GM23338 (cell line): Measurements from ENCODE around the gene TRMT2A.

Source experiments
- CREB1 ChIP-seq: fragments of 250-450 bp; sonication (Bioruptor Pico); IDR thresholded peaks from 2 replicates; pipeline ENCODE4 v1.5.0; 2020; ENCODE audit warnings: low read depth, mild to moderate bottlenecking, moderate library complexity
- CTCF ChIP-seq, 2 experiments: fragments of 200-600 bp in 1 of 2; sonication (generic) in 1 of 2; conservative IDR thresholded peaks; 2 replicates each; pipeline versions ENCODE4 v1.5.1 to v1.6.1; 2016 to 2017; ENCODE audit warnings: antibody characterized with exemption in 2 of 2, low read depth in 2 of 2, mild to moderate bottlenecking in 2 of 2, moderate library complexity in 1 of 2
- ETS1 ChIP-seq: IDR thresholded peaks from 2 replicates; pipeline ENCODE4 v1.6.1; 2016; ENCODE audit warnings: antibody characterized with exemption
- EZH2 ChIP-seq: fragments of 200-600 bp; sonication (generic); IDR thresholded peaks from one replicate; pipeline ENCODE4 v1.8.0; 2017; ENCODE audit warnings: antibody characterized with exemption, mild to moderate bottlenecking, low read depth; ENCODE audit not compliant: unreplicated experiment
- EZH2phosphoT487 ChIP-seq: fragments of 200-600 bp; sonication (generic); IDR thresholded peaks from one replicate; pipeline ENCODE4 v1.8.1; 2018; ENCODE audit warnings: antibody characterized with exemption; ENCODE audit not compliant: unreplicated experiment
- JUNB ChIP-seq: IDR thresholded peaks from one replicate; pipeline ENCODE4 v1.6.1; 2016; ENCODE audit warnings: antibody characterized with exemption; ENCODE audit not compliant: unreplicated experiment
- NANOG ChIP-seq: IDR thresholded peaks from 2 replicates; pipeline ENCODE4 v1.6.1; 2016; ENCODE audit warnings: antibody characterized with exemption, borderline replicate concordance
- POLR2AphosphoS5 ChIP-seq: IDR thresholded peaks from 2 replicates; pipeline ENCODE4 v1.6.1; 2016; ENCODE audit warnings: antibody characterized with exemption, low read depth
- REST ChIP-seq: IDR thresholded peaks from one replicate; pipeline ENCODE4 v1.6.1; 2018; ENCODE audit warnings: antibody characterized with exemption; ENCODE audit not compliant: unreplicated experiment
- STAT1 ChIP-seq: IDR thresholded peaks from one replicate; pipeline ENCODE4 v1.6.1; 2016; ENCODE audit warnings: antibody characterized with exemption; ENCODE audit not compliant: unreplicated experiment
- ZNF114 ChIP-seq: fragments of 250-450 bp; sonication (Bioruptor Pico); IDR thresholded peaks from 2 replicates; pipeline ENCODE4 v1.5.0; 2020; ENCODE audit warnings: mild to moderate bottlenecking, moderate library complexity
- ZNF331 ChIP-seq: fragments of 250-450 bp; sonication (Bioruptor Pico); IDR thresholded peaks from 2 replicates; pipeline ENCODE4 v1.5.0; 2020; ENCODE audit warnings: low read depth, mild to moderate bottlenecking, moderate library complexity

DNA sequence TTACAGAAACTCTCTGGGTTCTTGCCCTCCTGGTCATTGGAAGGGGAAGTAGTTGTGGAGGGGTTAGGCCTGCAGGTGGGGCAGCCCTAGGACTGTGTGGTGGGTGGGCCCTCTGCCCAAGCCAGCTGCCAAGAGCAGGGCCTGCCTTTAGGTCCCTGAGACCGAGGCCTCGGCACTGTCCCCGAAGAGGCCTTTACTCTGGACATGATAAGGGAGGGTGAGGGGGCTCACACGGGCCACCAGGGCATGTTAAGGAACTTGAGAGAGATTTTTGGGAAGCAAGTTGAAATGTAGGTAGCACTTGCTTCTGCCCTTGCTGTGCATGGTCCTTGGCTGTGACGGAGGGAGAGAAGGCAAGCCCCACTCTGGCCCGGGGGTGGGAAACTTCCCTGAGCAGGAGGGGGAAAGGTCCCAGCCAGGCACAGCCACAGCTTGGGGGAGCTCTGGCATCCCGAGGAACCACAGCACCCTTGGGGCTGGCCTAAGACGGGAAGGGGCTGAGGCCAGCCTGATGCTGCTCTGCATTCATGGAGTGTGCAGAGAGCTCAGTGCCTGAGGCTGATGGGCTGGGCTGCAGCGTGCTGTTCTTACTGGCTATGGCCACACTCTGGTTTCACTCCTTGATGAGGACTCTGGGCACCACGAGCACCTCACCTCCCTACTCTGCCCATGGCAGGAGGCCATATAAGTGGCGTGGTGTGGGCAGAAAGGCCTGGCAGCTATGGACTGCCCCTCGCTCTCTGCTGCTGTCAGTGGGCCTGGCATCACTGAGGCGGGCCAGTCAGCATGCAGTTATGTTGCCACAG is 8.9 kb downstream of the TRMT2A start:
- TF ChIP-seq CTCF (conservative IDR thresholded peaks at IDR 0.05; ENCODE audit: low read depth in 2 of 2) (no peak), ZNF331 (no peak), JUNB (no peak), REST (no peak), POLR2AphosphoS5 (no peak), EZH2phosphoT487 (no peak), EZH2 (no peak), ETS1 (no peak), STAT1 (no peak), CREB1 (CRISPR knock-in tag) (no peak), ZNF114 (CRISPR knock-in tag) (no peak), NANOG (no peak)
